Measurements from ENCODE around the gene ATXN1.

ATXN1 gene

DNA sequence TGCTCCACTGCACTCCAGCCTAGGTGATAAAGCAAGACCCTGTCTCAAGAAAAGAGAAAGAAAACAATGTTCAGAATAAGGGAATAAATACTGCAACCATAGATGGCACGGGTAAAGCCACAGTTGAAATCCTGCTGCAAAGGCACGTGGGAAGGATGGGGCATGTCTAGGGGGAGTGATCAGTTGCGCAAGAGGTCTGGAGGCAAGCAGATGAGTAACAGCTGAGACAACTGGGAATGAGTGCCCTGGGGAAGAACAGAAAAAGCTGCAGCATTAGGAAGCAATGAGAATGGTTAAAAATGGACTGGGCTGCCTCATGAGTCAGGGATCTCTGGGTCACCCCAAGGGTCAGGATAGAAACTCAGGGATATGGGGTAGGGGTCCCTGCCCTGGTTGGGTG, 426.6 kb downstream of the ATXN1 start:
- peak; percentile 59 for DNase-seq (ENCODE audit: low read depth, low spot score)

GRCh38 chr6:16333580-16333979, 427.7 kb downstream of the ATXN1 start:
- no peak for DNase-seq (ENCODE audit: low read depth, low spot score)

- no peak for DNase-seq (ENCODE audit: low read depth, low spot score)
These were observed 429.1 kb downstream of the ATXN1 start for GRCh38 chr6:16332175-16332542.

GRCh38 chr6:16331384-16332174, 429.7 kb downstream of the ATXN1 start:
- DNase-seq (ENCODE audit: low read depth, low spot score), result no peak

DNA sequence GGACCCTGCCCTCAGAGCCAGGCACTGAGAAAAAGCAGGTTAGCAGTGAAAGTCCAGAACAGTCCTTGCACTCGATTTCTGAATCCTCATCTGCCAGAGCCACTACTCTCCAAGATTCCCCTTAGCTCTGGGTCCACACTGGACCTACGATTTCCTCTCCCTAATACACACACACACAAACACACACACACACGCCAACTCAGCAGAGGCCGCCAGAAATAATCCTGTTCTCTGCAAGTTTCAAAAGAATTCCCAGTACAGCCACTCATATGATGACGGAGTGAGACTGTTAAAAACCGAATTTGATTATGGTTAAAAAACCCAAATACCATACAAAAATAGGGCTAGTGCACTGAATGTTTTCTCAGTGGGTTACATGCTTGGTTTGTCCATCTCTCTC, 432.0 kb downstream of the ATXN1 start:
- DNase-seq (ENCODE audit: low read depth, low spot score), result no peak

DNA sequence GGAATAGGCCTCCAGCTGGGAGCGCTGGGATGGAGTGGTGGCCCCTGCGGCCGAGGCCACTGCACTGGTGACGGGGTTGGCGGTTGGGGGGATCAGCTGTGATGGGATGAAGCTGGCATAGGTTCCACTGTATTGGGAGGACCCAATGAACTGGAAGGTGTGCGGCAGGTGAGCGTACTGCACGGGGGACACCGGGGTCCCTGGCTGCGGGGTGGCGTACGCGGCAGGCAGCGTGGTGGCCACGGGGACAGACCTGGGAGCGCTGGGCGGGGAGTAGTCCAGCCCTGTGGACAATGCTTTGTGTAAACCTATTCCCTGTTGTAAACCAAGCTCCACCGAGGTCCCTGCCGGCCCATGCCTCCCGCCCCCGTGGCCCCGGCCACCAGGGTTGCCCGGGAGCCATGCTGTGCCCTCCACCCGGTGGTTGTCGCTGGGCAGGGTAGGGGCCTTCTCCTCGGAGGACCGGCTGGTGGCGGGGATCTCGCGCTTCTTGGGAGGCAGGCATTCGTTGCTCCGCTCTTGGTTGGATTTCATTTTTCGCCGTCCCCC, 433.4 kb downstream of the ATXN1 start:
- DNase-seq (ENCODE audit: low read depth, low spot score), result no peak

DNA sequence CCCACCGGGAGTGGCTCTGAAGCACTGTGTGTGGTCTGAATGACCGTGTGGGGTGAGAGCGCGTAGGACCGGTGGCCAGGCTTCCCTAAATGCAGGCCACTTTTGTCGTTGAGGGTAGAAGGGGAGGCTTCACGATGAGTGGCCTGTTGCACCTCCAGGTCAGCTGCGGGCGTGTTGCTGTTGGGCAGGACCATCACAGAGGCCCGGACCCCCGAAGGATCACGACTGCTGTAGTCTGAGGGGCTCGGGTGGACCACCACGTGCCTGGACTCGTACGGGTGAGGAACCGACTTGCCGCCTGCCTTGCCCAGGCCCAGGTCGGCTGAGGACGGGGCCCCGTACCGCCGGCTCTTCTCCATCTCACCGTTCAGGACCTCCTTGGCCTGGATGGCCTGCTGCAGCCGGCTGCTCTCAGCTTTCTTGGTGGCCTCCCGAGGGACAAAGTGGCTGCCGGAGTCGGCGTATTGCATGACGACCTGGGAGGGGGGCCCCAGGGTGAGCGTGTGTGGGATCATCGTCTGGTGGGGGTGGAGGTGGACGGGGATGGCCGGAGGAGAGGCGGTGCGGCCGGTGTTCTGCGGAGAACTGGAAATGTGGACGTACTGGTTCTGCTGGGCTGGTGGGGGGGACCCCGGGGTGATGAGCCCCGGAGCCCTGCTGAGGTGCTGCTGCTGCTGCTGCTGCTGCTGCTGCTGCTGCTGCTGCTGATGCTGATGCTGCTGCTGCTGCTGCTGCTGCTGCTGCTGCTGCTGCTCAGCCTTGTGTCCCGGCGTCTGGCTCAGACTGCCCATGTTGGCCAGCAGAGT, 434.1 kb downstream of the ATXN1 start:
- DNase-seq (ENCODE audit: low read depth, low spot score), result no peak

DNA sequence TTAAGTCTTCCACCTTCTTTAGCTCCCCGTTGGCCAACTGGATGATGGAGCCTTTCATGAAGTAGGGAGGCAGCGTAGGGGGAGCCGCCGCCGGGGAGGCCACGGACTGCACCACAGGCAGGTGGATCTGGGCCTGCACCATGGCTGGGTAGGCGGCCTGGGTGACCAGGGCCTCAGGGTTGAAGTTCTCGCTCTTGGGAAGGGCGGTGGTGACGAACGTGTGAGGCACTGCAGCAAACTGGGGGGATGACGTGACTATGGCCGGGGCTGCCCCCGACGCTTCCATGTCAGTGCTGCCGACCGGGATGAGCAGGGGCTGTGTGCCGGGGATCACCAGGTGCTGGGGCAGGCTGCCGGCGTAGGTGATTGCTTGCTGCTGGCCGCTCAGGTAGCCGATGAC, 434.7 kb downstream of the ATXN1 start:
- no peak for DNase-seq (ENCODE audit: low read depth, low spot score)

- DNase-seq (ENCODE audit: low read depth, low spot score), result no peak
These were observed 436.5 kb downstream of the ATXN1 start for GRCh38 chr6:16324606-16325225.

GRCh38 chr6:16324184-16324583, 437.1 kb downstream of the ATXN1 start:
- DNase-seq (ENCODE audit: low read depth, low spot score), result no peak

GRCh38 chr6:16322666-16323312, 438.5 kb downstream of the ATXN1 start:
- no peak for DNase-seq (ENCODE audit: low read depth, low spot score)

DNA sequence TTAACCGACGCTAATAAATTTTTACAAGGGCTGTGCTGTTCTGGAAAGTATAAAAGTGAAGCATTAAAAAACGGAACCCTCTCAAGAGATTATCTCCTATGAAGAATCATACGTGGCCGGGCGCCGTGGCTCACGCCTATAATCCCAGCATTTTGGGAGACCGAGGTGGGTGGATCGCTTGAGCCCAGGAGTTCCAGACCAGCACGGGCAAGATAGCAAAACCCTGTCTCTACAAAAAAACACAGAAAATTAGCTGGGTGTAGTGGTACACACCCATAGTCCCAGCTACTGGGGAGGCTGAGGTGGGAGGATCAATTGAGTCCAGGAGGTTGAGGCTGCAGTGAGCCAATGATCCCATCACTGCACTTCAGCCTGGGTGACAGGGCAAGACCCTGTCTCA, 439.4 kb downstream of the ATXN1 start:
- no peak for DNase-seq (ENCODE audit: low read depth, low spot score)

GRCh38 chr6:16321341-16321710, 439.9 kb downstream of the ATXN1 start:
- DNase-seq (ENCODE audit: low read depth, low spot score), result no peak

DNA sequence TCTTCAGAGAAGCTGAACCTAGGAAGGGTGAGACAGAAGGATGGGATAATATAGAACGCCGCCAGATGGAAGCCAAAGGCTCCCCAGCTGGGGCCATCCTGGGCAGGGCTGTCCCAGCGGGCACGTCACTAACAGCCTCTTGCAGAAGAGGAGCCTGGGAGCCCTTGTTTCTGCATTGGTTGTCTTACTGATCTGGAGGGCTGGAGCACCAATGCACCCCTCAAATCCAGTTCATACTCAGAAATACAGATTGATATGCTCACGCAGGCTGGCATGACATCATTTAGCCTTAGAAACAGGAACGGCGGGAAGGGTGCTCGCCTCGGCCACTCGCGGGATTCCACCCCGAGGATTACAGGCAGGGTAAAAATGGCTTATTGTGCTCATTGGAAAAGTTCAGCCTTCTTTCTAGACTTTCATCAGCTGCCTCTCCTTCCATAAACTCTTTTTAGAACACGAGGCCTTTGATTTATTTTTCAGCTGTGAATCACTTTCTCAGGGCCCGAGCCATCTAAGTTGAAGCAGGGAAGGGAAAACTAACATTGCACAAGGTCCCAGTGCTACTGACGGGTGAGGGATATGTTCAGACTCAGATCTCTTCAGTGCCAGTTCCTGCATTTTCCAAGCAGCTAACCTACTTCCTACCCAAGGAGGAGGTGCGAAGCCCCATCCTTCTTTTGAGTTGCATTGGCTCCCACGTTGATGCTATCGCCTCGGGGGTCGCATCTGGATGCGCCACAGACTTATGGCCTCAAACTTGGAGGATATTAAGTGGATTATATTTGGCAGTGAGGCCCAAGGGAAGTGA, 440.5 kb downstream of the ATXN1 start:
- DNase-seq (ENCODE audit: low read depth, low spot score), result no peak

DNA sequence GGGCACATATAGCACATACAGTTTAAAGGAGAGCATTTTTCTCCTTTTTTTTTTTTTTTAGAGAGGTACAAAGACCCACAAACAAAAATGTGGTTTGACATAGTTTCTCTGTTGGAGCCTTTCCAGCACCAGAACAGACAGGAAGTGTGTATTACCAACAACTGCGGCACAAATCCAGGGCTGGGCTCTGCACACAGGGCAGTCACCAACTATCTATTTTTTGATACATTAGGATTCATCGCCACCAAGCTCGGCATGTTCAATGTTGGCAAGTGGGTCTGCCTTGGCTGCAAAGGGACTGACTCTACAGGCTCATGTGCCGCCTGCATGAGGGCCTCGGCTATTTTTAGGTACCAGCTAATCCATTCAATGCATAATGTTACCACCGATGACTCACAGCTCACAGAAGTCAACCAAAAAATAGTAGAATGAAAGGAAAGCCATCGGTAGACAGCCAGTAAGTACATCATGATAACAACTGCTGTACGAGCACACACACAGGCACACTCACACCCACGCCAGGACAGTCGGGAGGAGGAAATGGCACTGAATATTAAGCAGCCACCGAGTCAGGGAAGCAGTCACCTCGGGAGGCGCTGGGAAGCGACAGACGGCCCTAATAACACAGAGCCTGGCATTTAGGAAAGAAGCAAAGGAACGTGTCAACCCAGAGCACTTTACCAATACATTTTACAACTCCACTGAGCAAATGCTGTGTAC, 441.3 kb downstream of the ATXN1 start:
- peak; percentile 65 for DNase-seq (ENCODE audit: low read depth, low spot score)

DNA sequence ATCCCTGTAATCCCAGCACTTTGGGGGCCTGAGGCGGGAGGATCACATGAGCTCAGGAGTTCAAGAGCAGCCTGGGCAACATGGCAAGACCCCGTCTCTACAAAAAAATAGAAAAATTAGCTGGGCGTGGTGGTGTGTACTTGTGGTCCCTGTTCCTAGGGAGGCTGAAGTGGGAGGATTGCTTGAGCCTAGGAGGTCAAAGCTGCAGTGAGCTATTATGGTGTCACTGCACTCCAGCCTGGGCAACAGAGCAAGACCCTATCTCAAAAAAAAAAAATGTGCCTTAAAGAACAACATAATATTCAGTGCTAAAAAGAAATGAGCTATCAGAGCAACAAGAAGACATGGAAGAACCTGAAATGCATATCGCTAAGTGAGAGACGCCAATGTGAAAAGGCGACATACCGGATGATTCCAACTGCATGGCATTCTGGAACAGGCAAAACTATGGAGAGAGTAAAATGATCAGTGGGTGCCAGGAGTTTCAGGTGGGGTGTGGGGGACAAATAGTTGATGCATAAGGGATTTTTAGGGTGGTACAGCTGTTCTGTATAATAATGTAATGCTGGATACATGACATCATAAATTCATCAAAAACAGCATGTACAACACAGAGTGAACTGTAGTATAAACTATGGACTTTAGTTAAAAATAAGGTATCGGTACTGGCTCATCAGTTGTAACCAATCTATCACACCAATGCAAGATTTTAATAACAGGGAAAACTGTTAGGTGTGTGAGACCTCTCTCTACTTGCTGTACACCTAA, 442.1 kb downstream of the ATXN1 start:
- DNase-seq (ENCODE audit: low read depth, low spot score), result no peak

DNA sequence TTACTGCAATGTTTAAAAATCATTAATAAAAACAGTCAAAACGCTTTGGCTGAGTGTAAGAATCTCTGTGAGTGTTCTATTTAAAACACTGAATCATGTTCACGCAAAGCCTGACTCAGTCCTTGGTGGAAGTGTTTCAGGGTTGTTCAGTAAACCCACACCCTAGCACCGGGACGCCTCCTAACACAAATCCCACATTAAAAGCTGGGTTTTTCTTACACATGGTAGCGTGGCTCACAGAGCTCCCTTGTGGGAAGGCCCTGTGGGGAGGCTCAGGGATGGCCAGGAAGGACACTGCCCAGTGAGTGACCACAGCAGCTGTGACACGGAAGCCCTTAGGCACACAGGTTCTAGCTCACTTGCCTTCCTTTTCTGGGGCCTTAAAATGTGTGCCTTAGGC, 442.7 kb downstream of the ATXN1 start:
- no peak for DNase-seq (ENCODE audit: low read depth, low spot score)

DNA sequence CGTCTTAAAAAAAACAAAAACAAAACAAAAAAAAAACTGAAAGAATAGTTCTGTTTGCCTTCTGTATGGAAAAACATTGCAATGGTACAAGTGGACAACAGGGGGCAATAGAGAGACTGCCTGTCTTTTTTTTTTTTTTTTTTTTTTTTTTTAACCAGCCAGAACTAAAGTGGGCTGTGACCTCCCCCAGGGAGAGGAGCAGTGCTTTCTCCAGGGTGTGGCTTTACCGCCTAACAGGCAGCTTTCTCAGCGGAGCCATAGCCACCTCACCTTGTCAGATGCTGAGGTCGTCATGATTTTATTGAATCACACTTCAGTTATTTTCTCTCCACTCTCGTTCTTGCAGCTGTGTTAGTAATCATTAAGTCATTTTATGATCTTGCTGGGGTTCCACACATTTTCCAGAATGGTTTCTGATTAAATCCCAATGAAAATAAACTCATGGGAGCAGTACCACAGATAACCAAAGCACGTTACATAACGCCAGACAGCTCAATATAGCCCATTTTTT, 444.5 kb downstream of the ATXN1 start:
- no peak for DNase-seq (ENCODE audit: low read depth, low spot score)

- no peak for DNase-seq (ENCODE audit: low read depth, low spot score)
These were observed 447.0 kb downstream of the ATXN1 start for GRCh38 chr6:16314296-16314695.

All from smooth muscle cell of the brain vasculature (primary cell).